GM18511 (cell line): Measurements from ENCODE around the gene XPNPEP2.

Experiments
- ATAC-seq: cut with Tn5 transposase; IDR thresholded peaks from one replicate; pipeline ENCODE4 v1.9.1; 2021; ENCODE audit warnings: mild to moderate bottlenecking, moderate library complexity; ENCODE audit not compliant: unreplicated experiment

Gene XPNPEP2

GRCh38 chrX:129738466-129739308 lies at the start of gene XPNPEP2:
Gene XPNPEP2 (plus strand): TSS chrX:129738979. CDS start chrX:129739214, 235 bp downstream.
- no peak for ATAC-seq

- ATAC-seq: no peak
These were observed 49.0 kb upstream of the XPNPEP2 start for GRCh38 chrX:129689796-129690195.

GRCh38 chrX:129690435-129690834 lies 48.3 kb upstream of the XPNPEP2 start:
- ATAC-seq: no peak

- ATAC-seq: no peak
These were observed 45.4 kb upstream of the XPNPEP2 start for GRCh38 chrX:129693354-129693753.

GRCh38 chrX:129694805-129695204 lies 44.0 kb upstream of the XPNPEP2 start:
- ATAC-seq: no peak

GRCh38 chrX:129695535-129695934 lies 43.2 kb upstream of the XPNPEP2 start:
- ATAC-seq: no peak

GRCh38 chrX:129695937-129696336 lies 42.8 kb upstream of the XPNPEP2 start:
- ATAC-seq: no peak

- no peak for ATAC-seq
These were observed 42.2 kb upstream of the XPNPEP2 start for GRCh38 chrX:129696463-129697155.

GRCh38 chrX:129697204-129697829 lies 41.5 kb upstream of the XPNPEP2 start:
- ATAC-seq: no peak

- no peak for ATAC-seq
These were observed 40.6 kb upstream of the XPNPEP2 start for GRCh38 chrX:129698150-129698549.

- no peak for ATAC-seq
These were observed 38.2 kb upstream of the XPNPEP2 start for GRCh38 chrX:129700536-129700935.

- no peak for ATAC-seq
These were observed 37.1 kb upstream of the XPNPEP2 start for GRCh38 chrX:129701624-129702069.

GRCh38 chrX:129704491-129704890 lies 34.3 kb upstream of the XPNPEP2 start:
- ATAC-seq: no peak

GRCh38 chrX:129705377-129705925 lies 33.3 kb upstream of the XPNPEP2 start:
- ATAC-seq: no peak

GRCh38 chrX:129705988-129706387 lies 32.8 kb upstream of the XPNPEP2 start:
- ATAC-seq: no peak

GRCh38 chrX:129706400-129707072 lies 32.2 kb upstream of the XPNPEP2 start:
- ATAC-seq: no peak

- ATAC-seq: no peak
These were observed 24.2 kb upstream of the XPNPEP2 start for GRCh38 chrX:129714581-129714980.

- no peak for ATAC-seq
These were observed 22.3 kb upstream of the XPNPEP2 start for GRCh38 chrX:129716507-129716906.

- no peak for ATAC-seq
These were observed 20.9 kb upstream of the XPNPEP2 start for GRCh38 chrX:129717892-129718291.

GRCh38 chrX:129718676-129719075 lies 20.1 kb upstream of the XPNPEP2 start:
- no peak for ATAC-seq

- no peak for ATAC-seq
These were observed 19.5 kb upstream of the XPNPEP2 start for GRCh38 chrX:129719268-129719667.
